HEK293T (cell line): ENCODE data around the gene MGA.

Experiments used
- CTCF ChIA-PET: fragments of 350-600 bp; formaldehyde crosslinking; extraction: SDS; loops from one replicate; lab custom pipeline; 2021; ENCODE audit warnings: antibody characterized with exemption, inconsistent platforms; lab: Yijun Ruan, JAX
- POLR2A ChIA-PET: fragments of 350-600 bp; formaldehyde crosslinking; extraction: SDS; loops from one replicate; lab custom pipeline; 2020; ENCODE audit warnings: antibody characterized with exemption, inconsistent platforms; lab: Yijun Ruan, JAX
- DNase-seq: peaks from one replicate; pipeline ENCODE4 v3.0.0; 2012; ENCODE audit warnings: mixed read lengths; ENCODE audit errors: extremely low spot score
- ARNT ChIP-seq: fragments of 450-650 bp; IDR thresholded peaks from 2 replicates; pipeline ENCODE4 v1.6.1; 2017; ENCODE audit warnings: mild to moderate bottlenecking
- BHLHE40 ChIP-seq: fragments of 450-650 bp; IDR thresholded peaks from 2 replicates; pipeline ENCODE4 v1.6.1; 2016; ENCODE audit warnings: mild to moderate bottlenecking, moderate library complexity, borderline replicate concordance
- CTBP1 ChIP-seq: fragments of 450-650 bp; IDR thresholded peaks from 2 replicates; pipeline ENCODE4 v1.6.1; 2016; ENCODE audit warnings: borderline replicate concordance
- ELF4 ChIP-seq: fragments of 450-650 bp; IDR thresholded peaks from 2 replicates; pipeline ENCODE4 v1.6.1; 2017; ENCODE audit warnings: antibody characterized with exemption
- FOXA1 ChIP-seq: fragments of 450-650 bp; IDR thresholded peaks from 2 replicates; pipeline ENCODE4 v1.6.1; 2016; ENCODE audit warnings: mild to moderate bottlenecking
- FOXK2 ChIP-seq: fragments of 450-650 bp; IDR thresholded peaks from 2 replicates; pipeline ENCODE4 v1.6.1; 2016; ENCODE audit warnings: mild to moderate bottlenecking
- FOXM1 ChIP-seq: fragments of 450-650 bp; IDR thresholded peaks from 2 replicates; pipeline ENCODE4 v1.6.1; 2017; ENCODE audit warnings: mild to moderate bottlenecking, borderline replicate concordance
- HDGF ChIP-seq: fragments of 450-650 bp; IDR thresholded peaks from 2 replicates; pipeline ENCODE4 v1.6.1; 2017; ENCODE audit warnings: antibody characterized with exemption, borderline replicate concordance
- L3MBTL2 ChIP-seq: fragments of 450-650 bp; conservative IDR thresholded peaks from 2 replicates; pipeline ENCODE4 v1.6.1; 2016; ENCODE audit warnings: mild to moderate bottlenecking
- LEF1 ChIP-seq: fragments of 450-650 bp; IDR thresholded peaks from 2 replicates; pipeline ENCODE4 v1.6.1; 2017; ENCODE audit warnings: mild to moderate bottlenecking, borderline replicate concordance
- NFRKB ChIP-seq: fragments of 450-650 bp; IDR thresholded peaks from 2 replicates; pipeline ENCODE4 v1.6.1; 2016; ENCODE audit warnings: mild to moderate bottlenecking, moderate library complexity
- SP1 ChIP-seq: fragments of 450-650 bp; IDR thresholded peaks from 2 replicates; pipeline ENCODE4 v1.6.1; 2017
- SUZ12 ChIP-seq: fragments of 450-650 bp; IDR thresholded peaks from 2 replicates; pipeline ENCODE4 v1.6.1; 2016; ENCODE audit warnings: mild to moderate bottlenecking
- TARDBP ChIP-seq: fragments of 450-650 bp; IDR thresholded peaks from 2 replicates; pipeline ENCODE4 v1.6.1; 2016
- ZNF384 ChIP-seq: fragments of 450-650 bp; IDR thresholded peaks from 2 replicates; pipeline ENCODE4 v1.6.1; 2016
- TF ChIP-seq, protein P1 (sequence below): fragments of 450-650 bp; IDR thresholded peaks from 2 replicates; pipeline ENCODE4 v1.6.1; 2016

The MGA gene

DNA sequence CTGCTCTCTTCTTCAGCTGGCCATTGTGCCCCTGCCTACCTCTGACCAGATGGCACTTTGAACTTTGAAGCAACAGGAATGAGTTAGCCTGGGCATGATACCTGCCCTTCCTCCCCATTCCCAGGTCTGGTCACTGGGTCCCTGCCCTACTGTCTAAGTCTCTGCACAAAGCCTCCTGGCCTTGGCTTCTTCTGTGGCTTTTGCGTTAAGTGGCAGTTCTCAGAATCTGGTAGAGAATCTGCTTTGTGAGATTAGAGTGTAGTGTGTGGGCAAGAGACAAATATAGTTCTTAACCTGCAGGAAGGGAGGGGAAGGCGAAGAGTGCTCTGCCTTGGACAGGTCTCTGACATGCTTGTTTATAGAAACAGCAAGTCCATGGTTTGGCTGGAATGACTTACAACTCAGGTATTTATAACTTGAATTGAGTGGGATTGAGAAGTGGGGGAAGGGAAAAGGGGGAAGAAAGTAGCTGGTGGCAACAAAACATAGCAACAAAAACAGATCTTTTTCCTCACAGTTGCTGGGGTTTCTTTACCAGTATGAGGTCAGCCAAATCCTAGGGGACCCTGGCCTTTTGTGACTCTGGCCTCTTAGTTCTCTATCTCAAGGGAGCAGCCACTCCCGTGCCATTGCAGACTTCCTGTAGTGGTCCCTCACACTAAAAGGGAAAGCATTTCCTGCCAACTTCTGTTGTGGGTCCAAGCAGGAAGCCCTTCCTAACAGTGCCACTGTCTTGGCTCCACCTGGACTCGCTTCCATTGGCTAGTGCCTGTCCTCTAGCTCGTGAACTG is 130.7 kb downstream of the MGA start:
- ChIA-PET CTCF (interaction anchor here (0.9 kb wide), 1 partner anchor 18 kb away, joined by 5 read pairs; no protein-coding TSS in a partner anchor), POLR2A (no interaction called here)
- no peak for TF ChIP-seq NFRKB
- TF ChIP-seq CTBP1: no peak
- no peak for TF ChIP-seq FOXA1
- TF ChIP-seq SP1: no peak
- no peak for TF ChIP-seq TARDBP
- TF ChIP-seq HDGF: no peak
- TF ChIP-seq ELF4: no peak
- no peak for DNase-seq

DNA sequence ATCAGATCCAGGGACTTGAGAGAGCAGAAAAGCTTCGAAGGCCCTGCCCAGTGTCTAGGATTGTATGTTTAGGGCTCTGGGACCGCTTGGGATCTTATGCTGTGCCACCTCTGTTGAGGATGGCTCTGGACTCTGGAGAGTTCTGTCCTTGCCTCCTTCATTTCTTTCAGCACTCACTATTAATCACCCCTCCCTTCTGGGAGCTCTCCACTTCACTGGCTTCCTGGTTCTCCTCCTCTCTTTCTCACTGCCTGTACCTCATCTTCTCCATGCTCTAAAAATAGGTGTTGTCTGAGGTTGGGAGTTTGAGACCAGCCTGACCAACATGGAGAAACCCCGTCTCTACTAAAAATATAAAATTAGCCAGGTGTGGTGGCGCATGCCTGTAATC is 131.3 kb downstream of the MGA start:
- ChIA-PET POLR2A (no interaction called here), CTCF (interaction anchor here (0.9 kb wide), 1 partner anchor 19 kb away, joined by 5 read pairs; no protein-coding TSS in a partner anchor)
- TF ChIP-seq BHLHE40 (no peak), ELF4 (no peak), L3MBTL2 (no peak), ZNF384 (no peak), LEF1 (no peak), CTBP1 (no peak), HDGF (no peak), FOXM1 (no peak), FOXA1 (no peak), FOXK2 (no peak), TARDBP (no peak), NFRKB (no peak)
- no peak for DNase-seq

DNA sequence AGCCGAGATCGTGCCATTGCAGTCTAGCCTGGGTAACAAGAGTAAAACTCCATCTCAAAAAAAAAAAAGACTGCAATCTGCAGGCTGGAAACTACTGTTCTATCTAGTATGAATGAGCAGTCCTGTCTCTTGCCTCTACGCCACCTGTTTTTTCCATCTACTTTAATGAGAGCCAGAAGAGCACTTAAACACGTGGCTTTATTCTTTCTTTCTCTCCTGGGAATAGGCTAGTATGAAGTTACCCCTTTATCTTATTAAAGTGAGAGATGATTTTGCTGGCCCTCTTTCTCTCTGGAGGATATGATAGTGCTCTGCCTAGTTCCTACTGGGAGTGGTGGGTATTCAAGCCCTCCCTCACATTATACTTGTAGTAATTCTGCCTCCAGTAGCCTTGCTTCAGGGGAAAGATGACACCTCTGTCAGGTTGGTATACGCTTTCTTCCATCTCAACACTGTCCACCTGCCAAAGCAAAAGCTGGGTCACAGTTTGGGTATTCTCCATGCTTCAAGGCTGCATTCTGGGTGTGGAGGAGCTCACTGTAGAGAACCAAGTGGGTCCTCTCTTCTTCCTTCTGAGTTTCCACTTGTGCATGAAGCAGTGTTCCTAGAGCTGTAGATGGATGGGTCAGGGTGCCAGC is 131.9 kb downstream of the MGA start:
- no peak for DNase-seq

DNA sequence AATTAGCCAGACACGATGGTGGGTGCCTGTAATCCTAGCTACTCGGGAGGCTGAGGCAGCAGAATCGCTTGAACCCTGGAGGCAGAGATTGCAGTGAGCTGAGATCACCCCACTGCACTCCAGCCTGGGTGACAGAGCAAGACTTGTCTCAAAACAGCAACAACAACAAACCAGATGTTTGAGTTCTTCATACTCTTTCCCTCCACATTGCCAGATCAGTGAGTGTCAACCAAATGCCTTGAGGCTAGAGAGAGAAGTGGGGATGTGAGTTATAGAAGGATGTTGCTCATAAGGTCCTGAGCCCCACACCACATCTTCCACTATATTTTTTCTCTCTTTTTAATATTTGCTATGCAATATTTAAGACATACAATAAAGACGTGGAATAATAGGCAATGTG is 133.9 kb downstream of the MGA start:
- TF ChIP-seq ELF4 (no peak), L3MBTL2 (no peak), SP1 (no peak), FOXA1 (no peak), CTBP1 (no peak), ZNF384 (no peak), BHLHE40 (no peak), FOXK2 (no peak), ARNT (no peak), LEF1 (no peak), TARDBP (no peak), NFRKB (no peak), SUZ12 (no peak), HDGF (no peak), FOXM1 (no peak)
- TF ChIP-seq, protein P1, sequence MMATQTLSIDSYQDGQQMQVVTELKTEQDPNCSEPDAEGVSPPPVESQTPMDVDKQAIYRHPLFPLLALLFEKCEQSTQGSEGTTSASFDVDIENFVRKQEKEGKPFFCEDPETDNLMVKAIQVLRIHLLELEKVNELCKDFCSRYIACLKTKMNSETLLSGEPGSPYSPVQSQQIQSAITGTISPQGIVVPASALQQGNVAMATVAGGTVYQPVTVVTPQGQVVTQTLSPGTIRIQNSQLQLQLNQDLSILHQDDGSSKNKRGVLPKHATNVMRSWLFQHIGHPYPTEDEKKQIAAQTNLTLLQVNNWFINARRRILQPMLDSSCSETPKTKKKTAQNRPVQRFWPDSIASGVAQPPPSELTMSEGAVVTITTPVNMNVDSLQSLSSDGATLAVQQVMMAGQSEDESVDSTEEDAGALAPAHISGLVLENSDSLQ: no peak
- no peak for DNase-seq
- ChIA-PET POLR2A (interaction anchor here (1.6 kb wide), 1 partner anchor 12 kb away, joined by 3 read pairs; no protein-coding TSS in a partner anchor), CTCF (interaction anchor here (2.3 kb wide), 1 partner anchor 19 kb away, joined by 5 read pairs; the partner anchor contains the start of gene MAPKBP1)

More for the DNA sequence above, 131.9 kb downstream of the MGA start:
- POLR2A ChIA-PET: interaction anchor here (1.6 kb wide), 1 partner anchor 14 kb away, joined by 3 read pairs; no protein-coding TSS in a partner anchor
- CTCF ChIA-PET: interaction anchor here (0.7 kb wide), 1 partner anchor 329 kb away, joined by 3 read pairs; no protein-coding TSS in a partner anchor
- TF ChIP-seq NFRKB: no peak
- TF ChIP-seq CTBP1: no peak
- no peak for TF ChIP-seq ELF4
- no peak for TF ChIP-seq LEF1
- no peak for TF ChIP-seq FOXM1
- no peak for TF ChIP-seq TARDBP
- TF ChIP-seq L3MBTL2: no peak
- no peak for TF ChIP-seq HDGF
- no peak for TF ChIP-seq SUZ12
- TF ChIP-seq ARNT: no peak
- TF ChIP-seq SP1: no peak
- no peak for TF ChIP-seq FOXA1
- TF ChIP-seq, protein P1: no peak
- no peak for TF ChIP-seq ZNF384
- TF ChIP-seq BHLHE40: no peak
- no peak for TF ChIP-seq FOXK2

DNA sequence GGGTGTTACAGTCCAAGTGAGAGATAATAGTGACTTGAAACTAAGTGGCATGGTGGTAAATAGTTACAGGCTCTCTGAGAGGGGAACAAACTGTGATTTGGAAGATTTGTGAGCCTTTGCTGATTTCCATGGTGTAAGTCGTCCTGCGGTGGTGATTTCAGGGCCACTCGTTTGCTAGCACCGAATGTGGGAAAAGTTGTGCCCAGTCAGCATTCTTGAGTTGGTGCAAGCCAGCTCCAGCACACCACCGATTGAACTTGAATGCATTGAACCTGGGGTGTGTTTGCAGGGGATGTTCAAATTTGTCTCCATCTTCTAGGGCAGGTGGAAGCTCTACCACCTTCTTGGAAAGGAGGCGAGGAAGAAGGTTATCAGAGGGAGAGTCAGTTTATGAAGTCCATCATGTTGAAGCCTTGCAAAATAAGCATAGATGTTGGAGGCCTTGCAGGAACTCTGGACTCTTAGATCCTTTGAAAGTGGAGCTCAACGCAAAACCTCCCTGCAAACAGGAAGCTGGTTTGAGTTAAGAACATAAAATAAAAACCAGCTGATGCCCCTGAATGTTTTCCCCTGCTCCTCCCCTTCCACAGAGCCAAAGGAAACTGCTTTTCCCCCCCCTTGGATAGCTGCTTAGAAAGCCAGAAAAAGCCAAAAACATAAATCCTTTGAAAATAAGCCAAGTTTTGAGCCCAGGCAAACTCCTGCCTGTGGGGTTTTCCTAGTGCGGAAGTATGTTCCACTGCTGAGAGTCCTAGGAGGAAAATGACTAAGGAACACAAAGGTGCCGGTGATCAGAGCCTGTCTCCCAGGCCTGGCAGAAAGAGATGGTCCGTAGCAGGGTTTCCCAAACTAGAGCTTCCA is 136.0 kb downstream of the MGA start:
- POLR2A ChIA-PET: no interaction called here
- CTCF ChIA-PET: interaction anchor here (0.6 to 0.9 kb wide), 2 partner anchors 16 to 193 kb away, joined by 3 to 4 read pairs; no protein-coding TSS in a partner anchor
- no peak for TF ChIP-seq ZNF384
- no peak for TF ChIP-seq CTBP1
- TF ChIP-seq LEF1: no peak
- no peak for TF ChIP-seq ELF4
- TF ChIP-seq ARNT: no peak
- TF ChIP-seq SP1: no peak
- no peak for TF ChIP-seq FOXM1
- TF ChIP-seq HDGF: no peak
- DNase-seq: no peak

DNA sequence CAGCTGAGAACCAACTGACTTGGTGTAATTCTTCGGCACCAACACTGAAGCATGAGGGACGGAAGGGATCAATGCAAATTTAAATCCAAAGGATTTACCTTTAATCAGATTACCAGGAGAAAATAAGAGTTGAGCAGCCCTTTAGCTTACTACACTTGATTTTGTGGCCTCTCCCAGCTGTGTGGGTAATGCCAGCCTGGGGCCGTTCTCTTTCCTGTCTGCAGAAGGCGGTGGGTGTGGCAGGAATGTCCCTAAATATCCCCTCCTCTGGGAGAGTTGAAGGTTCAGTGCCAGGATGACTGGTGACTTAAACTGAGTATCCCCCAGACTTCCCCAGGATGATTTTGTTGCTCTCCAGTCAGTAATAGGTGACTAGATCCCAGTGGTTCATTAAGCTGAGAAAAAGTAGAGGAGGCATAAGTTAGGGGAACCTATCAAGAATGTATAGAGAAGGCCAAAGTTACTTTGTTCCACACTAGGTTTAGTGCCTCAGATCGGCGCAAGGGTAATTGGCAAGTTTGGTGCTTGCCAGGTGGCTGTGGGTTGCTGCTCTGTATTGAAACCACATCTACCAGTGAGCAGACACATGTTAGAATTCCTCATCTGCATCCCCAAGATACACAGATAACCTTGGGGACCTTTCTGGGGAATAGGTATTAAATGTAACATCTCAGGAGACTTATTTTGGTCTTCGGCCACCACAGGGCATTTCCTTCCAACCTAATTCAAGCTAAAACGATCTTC is 137.2 kb downstream of the MGA start:
- TF ChIP-seq, protein P1: no peak
- TF ChIP-seq FOXM1 (no peak), CTBP1 (no peak), ARNT (no peak), ELF4 (no peak), LEF1 (no peak), SP1 (no peak), TARDBP (no peak), FOXA1 (no peak), ZNF384 (no peak), BHLHE40 (no peak)
- ChIA-PET CTCF (interaction anchor here (1.0 kb wide), 1 partner anchor 13 kb away, joined by 5 read pairs; no protein-coding TSS in a partner anchor), POLR2A (no interaction called here)
- DNase-seq: no peak
